GM12801 (cell line): ENCODE measurements around the gene TTC39A.

Source experiments
- TF ChIP-seq, protein P1 (sequence below): IDR thresholded peaks from one replicate; pipeline ENCODE4 v1.5.1; 2011; ENCODE audit warnings: control low read depth; ENCODE audit not compliant: insufficient read length; ENCODE audit errors: extremely low read depth

The TTC39A gene

DNA sequence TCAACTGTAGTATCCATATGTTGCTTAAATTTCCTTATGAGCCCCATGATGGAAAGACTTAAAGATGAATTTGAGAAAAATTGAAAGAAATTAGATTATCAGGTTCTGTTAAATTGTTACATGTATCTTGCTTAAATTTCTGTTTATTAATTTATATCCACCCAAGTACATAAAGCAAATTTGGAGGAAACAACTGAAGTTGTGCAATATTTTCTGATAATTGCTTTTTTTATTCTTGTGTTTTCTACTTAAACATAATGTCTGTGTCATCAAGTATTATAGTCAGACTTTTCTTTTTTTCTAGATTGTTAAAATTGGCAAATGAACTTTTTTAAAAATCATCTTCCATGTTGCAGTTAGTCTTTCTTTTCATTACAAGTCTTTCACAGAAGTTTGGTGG, 57.4 kb downstream of the TTC39A start:
- TF ChIP-seq, protein P1, sequence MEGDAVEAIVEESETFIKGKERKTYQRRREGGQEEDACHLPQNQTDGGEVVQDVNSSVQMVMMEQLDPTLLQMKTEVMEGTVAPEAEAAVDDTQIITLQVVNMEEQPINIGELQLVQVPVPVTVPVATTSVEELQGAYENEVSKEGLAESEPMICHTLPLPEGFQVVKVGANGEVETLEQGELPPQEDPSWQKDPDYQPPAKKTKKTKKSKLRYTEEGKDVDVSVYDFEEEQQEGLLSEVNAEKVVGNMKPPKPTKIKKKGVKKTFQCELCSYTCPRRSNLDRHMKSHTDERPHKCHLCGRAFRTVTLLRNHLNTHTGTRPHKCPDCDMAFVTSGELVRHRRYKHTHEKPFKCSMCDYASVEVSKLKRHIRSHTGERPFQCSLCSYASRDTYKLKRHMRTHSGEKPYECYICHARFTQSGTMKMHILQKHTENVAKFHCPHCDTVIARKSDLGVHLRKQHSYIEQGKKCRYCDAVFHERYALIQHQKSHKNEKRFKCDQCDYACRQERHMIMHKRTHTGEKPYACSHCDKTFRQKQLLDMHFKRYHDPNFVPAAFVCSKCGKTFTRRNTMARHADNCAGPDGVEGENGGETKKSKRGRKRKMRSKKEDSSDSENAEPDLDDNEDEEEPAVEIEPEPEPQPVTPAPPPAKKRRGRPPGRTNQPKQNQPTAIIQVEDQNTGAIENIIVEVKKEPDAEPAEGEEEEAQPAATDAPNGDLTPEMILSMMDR: no peak

DNA sequence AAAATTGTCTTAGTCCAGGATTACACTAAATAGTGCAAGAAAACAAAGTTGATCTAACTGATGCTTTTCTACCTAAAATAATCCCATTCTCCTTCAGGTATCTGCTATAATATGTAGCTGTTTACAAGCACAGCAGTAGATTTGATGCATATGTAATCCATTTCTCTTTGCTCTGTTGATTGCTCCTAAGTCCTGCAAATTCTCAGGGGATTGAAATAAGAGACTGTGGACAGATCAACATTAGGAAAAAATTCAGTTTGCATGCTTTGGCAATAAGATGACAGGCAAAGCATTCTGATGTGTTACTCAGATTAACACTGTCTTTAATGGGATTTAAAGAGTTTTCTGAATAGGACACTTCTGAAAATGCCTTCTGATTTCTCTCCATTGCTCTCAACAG, 59.6 kb downstream of the TTC39A start:
- TF ChIP-seq, protein P1: no peak

DNA sequence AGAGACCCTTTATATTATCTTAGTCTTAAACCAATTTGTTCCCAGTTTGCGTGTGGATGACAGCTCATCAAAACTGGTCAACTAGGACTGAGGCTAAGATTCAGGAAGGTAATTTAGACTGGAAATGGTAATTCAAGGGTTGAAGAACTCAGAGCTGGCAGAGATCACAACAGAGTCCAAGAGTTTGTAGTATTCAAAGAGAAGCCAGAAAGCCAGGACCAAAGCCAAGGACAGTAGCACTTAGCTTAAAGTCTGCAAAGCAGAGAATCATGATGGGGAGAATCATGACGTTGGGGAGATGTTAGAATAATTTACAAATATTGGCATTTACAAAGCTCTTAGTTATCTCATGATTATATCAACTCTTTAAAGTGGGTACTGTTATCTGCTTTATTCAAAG, 61.7 kb downstream of the TTC39A start:
- TF ChIP-seq, protein P1: no peak

DNA sequence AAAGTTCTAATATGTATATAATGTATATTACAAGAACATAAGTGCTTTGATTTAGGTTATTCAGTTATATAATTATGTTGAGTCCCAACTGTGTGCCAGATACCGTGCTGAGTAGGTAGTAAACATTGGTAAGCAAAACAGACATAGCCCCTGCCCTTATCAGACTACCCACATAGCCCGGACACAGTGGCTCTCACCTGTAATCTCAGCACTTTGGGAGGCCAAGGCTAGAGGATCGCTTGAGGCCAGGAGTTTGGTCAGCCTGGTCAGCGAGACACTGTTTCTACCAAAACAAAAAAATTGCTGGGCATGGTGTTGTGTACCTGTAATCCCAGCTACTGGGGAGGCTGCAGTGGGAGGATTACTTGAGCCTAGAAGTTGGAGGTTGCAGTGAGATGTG, 63.6 kb downstream of the TTC39A start:
- TF ChIP-seq, protein P1: no peak

DNA sequence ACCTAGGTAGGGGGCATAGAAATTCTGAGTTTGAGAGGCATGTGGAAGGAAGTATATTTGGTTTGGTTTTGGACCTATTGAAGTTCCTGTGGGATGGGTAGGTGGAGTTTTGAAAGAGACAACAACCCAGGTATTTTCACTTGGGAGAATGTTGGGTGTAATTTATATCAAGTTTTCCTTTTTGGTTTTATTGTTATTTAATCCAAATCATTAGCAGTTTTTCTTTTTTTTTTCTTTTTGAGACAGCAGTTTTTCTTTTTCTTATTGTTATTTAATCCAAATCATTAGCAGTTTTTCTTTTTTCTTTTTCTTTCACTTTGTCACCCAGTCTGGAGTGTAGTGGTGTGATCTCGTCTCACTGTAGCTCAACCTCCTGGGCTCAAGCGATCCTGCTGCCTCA, 64.2 kb downstream of the TTC39A start:
- TF ChIP-seq, protein P1: no peak

DNA sequence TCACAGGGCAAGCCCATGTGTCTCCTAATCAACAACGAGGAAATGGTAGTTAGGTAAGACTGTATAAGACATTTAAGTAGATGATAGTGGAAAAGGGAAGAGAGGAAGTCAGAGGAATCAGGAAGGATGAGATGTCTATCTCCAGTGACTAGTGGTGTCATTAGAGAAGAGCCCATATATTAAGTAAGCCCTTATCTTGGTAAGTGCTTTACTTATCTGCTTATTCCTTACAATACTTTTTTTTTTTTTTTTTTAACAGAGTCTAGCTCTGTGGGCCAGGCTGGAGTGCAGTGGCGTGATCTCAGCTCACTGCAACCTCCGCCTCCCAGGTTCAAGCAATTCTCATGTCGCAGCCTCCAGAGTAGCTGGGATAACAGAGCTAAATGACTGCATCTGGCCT, 64.7 kb downstream of the TTC39A start:
- TF ChIP-seq, protein P1: no peak

DNA sequence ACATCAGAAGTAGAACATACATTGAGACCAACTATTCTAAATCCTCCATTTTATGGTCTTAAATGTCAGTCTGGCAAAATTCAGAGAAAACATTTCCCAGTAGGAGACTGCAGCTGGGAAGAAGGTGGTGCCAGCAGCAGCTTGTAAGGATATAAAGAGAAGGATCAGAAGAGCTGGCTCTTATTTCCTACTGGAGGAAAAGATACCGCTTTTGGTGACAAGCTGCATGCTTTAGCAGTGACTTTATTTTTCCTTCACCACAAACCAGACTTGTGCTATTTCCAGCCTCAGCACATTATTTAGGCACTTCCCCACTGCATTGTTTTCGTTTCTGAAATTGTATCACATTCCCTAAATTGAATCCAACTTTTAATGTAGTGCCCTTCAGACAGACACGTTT, 65.9 kb downstream of the TTC39A start:
- TF ChIP-seq, protein P1: no peak
